ENCODE results near the gene LPCAT1.
A peak's percentile ranks its signal among the peaks of the same experiment; 100 is the strongest.

The LPCAT1 gene

GRCh38 chr5:1498623-1499416, 24.9 kb downstream of the LPCAT1 start:
- no peak for DNase-seq

GRCh38 chr5:1497795-1498622, 25.8 kb downstream of the LPCAT1 start:
- DNase-seq, result peak in 9 of 56 donors; percentile 11 to 55 (median 29)

- peak in 1 of 56 donors; percentile 19 for DNase-seq
Measured at GRCh38 chr5:1497242-1497777, 26.4 kb downstream of the LPCAT1 start.

GRCh38 chr5:1495525-1495897, 28.2 kb downstream of the LPCAT1 start:
- DNase-seq, result no peak

- no peak for DNase-seq
Measured at GRCh38 chr5:1494780-1495524, 28.8 kb downstream of the LPCAT1 start.

- no peak for DNase-seq
Measured at GRCh38 chr5:1493941-1494340, 29.8 kb downstream of the LPCAT1 start.

- DNase-seq, result no peak
Measured at GRCh38 chr5:1493413-1493812, 30.3 kb downstream of the LPCAT1 start.

GRCh38 chr5:1492757-1493156, 31.0 kb downstream of the LPCAT1 start:
- no peak for DNase-seq

- no peak for DNase-seq
Measured at GRCh38 chr5:1490376-1490775, 33.4 kb downstream of the LPCAT1 start.

GRCh38 chr5:1489754-1490153, 34.0 kb downstream of the LPCAT1 start:
- no peak for DNase-seq

- DNase-seq, result peak in 2 of 56 donors; percentile 12 to 26
Measured at GRCh38 chr5:1488882-1489680, 34.7 kb downstream of the LPCAT1 start.

- DNase-seq, result no peak
Measured at GRCh38 chr5:1487079-1487764, 36.5 kb downstream of the LPCAT1 start.

- no peak for DNase-seq
Measured at GRCh38 chr5:1486271-1486670, 37.5 kb downstream of the LPCAT1 start.

- no peak for DNase-seq
Measured at GRCh38 chr5:1485579-1486118, 38.1 kb downstream of the LPCAT1 start.

GRCh38 chr5:1484730-1485578, 38.8 kb downstream of the LPCAT1 start:
- no peak for DNase-seq

- no peak for DNase-seq
Measured at GRCh38 chr5:1483856-1484729, 39.7 kb downstream of the LPCAT1 start.

GRCh38 chr5:1483064-1483463, 40.7 kb downstream of the LPCAT1 start:
- DNase-seq, result no peak

GRCh38 chr5:1481959-1482331, 41.8 kb downstream of the LPCAT1 start:
- DNase-seq, result no peak
